Measurements from ENCODE around the gene NDRG4.

- no peak for TF ChIP-seq POLR2A (IDR thresholded peaks at IDR 0.05)
- TF ChIP-seq CTCF (IDR thresholded peaks at IDR 0.05), result no peak
Observed at GRCh38 chr16:58492066-58492465, 7.9 kb upstream of the NDRG4 start.

All from ovary (tissue), 3 donors.